Activated T-cell treated with anti-CD3 and anti-CD28 coated beads for 48 hours (primary cell): Measurements from ENCODE around the gene EPHB1.
"Not testable (repeated sequence)": the region's sequence is repeated elsewhere in the genome, so short reads cannot be mapped to it uniquely, and the experiment has no call there.

Experiments used
- DNase-seq: peaks from one replicate; pipeline ENCODE4 v3.0.0-alpha.2; 2020; ENCODE audit warnings: low read depth

The EPHB1 gene

GRCh38 chr3:135084976-135085375 lies 289.9 kb downstream of the EPHB1 start:
- no peak for DNase-seq

- no peak for DNase-seq
Measured at GRCh38 chr3:135085652-135086436, 290.8 kb downstream of the EPHB1 start.

DNA sequence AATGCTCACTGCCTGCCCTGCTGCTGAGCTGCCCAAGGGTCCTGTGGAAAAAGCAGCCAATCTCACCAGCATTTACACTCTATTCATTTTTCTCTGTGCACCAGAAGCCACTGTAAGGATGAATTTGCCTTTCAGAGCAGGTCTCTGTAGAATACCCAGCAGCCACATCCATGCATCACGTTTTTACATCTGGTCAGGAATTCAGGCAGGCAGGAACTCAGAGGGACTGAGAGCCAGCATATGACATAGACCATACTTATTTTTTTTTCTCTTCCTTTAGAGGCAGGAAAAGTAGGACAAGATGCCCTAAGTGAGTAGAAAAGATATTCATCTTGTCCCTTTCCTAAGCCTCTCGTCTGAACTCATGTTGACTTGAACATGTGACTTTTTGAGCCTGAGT lies 292.7 kb downstream of the EPHB1 start:
- no peak for DNase-seq

DNA sequence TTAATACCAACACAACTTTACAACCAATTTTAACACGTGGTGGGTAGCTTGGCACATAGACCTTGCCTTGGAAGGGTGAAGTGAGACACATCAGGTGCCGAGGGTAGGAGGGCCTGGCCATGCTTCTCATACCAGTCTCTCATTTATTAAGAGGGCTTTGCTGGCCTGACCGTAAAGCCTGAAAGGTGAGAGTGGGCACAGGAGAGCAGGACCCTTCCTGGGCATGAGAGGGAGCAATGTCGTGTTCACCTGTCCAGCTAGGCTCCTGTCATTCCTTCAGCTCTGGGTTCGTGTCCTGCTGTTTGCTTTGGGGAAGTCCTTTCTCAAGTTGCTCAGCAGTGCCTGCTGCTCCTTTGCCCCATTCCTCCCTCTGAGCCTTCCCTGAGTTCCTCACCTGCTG lies 294.4 kb downstream of the EPHB1 start:
- DNase-seq, result no peak

DNA sequence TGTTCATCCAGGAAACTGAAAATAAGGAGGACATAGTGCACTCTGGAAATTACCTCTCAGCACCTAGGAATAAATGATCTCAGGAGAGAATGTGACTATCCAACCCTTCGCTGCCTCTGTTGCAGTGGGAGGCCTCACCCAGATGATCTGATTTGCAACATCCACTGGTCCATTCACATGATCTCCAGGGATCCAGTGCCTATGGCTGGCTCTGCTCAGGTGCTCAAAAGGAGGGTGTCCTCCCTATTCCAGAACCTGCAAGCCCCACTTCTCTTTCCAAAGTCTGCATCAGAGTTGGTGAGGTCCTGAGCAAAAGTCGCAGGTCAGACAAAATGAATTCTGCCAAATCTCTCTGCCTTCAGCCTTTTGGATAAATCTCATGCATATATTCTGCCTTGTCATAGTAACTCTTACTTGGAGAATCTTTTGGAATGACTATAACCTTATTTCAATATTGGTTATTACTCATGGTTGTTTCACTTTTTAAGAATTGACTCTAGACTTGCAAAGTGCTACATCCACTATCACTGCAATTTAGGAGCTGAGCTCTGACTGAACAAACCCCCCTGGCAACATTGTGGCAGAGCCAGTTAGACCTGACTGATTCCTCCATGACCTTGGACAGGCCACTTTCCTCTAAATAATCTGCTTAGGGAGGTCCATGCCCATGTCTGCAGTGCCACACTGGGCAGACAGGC lies 295.1 kb downstream of the EPHB1 start:
- DNase-seq, result no peak

- no peak for DNase-seq
Measured at GRCh38 chr3:135091946-135092345, 296.9 kb downstream of the EPHB1 start.

GRCh38 chr3:135093121-135093520 lies 298.1 kb downstream of the EPHB1 start:
- DNase-seq, result no peak

DNA sequence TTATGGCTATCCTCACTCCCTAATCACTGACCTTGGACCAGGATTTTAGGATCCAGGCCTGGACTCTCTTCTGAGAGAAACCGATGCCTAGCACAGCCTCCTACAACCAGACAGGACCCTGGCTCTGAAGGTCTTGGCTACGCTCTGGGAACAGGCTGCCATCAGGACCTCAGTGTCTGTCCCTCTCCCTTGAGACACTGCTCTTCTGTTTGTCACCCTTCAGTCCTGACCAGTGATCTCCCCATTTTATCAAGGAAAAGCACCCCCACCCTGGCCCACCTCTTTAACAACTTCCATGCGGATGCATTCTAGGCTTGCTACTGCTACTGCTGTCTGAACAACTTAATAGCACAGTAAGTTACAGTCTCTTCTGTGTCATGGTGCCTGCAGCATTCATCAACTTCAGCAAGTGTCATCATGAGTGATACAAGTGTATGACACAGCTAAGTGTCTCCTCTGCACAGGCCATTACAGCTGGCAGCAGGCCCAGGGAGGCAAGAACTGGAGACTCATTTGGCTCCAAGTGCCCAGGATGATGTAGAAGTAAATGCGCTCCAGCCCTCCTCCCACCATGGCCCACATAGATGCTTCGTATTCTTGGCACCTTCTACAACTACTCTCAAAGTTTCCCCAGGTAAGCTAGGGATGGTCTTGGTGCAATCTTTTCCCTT lies 302.4 kb downstream of the EPHB1 start:
- no peak for DNase-seq

DNA sequence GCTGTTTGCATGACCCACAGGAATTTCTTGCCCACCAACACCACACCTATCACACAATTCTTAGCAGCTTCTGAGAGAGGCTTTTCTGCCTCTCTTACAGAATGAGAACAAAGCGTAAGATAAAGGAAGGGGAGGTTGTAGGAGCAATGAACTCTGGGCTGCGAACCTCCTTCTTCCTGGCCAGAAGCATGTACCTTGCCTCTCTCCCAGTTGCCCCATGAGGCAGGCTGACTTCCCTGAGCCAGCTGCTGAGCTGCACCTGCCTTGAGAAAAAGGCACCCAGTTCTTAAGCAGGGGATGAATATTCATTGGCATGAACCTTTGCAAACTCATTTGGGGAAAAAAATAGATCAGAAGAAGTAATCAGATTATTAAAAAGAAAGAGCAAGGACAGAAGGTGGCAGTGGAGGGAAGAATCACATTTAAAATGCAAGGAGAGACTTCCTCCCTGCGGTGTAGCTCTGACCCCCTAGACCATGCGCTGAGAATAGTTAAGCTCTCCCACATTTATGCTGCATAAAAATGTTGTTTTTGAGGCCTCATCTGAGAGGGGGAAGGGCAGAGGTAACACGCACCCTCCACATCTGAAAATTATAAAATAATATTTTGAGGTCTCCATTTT lies 304.8 kb downstream of the EPHB1 start:
- DNase-seq, result no peak

GRCh38 chr3:135100366-135100765 lies 305.3 kb downstream of the EPHB1 start:
- DNase-seq, result no peak

- no peak for DNase-seq
Measured at GRCh38 chr3:135103917-135104316, 308.9 kb downstream of the EPHB1 start.

- no peak for DNase-seq
Measured at GRCh38 chr3:135106445-135106844, 311.4 kb downstream of the EPHB1 start.

GRCh38 chr3:135107043-135107442 lies 312.0 kb downstream of the EPHB1 start:
- no peak for DNase-seq

DNA sequence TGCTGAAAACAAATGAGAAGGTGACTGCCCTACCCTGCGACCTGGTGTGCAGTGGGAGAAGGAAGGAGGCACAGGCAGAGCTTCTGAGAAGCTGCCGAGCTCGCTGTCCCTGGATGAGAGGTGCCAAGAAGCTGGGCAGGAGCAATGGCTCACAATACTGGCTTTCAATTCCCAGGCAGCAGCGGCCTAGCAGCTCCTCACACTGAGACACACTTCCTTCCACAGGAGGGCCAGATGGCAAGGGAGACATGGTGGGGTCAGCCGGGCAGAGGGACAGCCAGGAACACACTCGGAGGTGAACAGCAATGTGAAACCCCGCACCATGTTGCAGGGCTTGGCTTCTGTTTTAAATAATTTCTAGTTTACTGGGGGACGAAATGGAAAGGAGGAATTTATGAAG lies 314.6 kb downstream of the EPHB1 start:
- no peak for DNase-seq

- not testable (repeated sequence) for DNase-seq
Measured at GRCh38 chr3:135114551-135114950, 319.5 kb downstream of the EPHB1 start.

DNA sequence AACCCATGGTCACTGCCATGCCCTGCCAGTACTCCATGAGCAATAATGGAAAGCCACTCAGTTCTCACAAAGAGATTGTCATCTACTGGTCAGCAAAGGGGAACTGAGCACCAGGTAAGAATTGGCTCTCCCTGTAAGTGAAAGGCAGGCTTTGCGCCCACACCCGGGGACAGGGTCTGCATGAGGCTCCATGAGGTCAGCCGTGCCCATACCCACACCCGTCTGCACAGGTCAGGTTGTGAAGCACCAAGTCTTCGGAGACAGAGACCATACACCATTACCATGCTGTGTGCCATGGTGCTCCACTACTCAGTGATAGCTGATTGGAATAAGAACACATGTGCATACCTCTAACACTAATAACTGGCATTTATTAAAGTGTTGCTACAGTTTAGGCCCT lies 322.9 kb downstream of the EPHB1 start:
- DNase-seq, result no peak

DNA sequence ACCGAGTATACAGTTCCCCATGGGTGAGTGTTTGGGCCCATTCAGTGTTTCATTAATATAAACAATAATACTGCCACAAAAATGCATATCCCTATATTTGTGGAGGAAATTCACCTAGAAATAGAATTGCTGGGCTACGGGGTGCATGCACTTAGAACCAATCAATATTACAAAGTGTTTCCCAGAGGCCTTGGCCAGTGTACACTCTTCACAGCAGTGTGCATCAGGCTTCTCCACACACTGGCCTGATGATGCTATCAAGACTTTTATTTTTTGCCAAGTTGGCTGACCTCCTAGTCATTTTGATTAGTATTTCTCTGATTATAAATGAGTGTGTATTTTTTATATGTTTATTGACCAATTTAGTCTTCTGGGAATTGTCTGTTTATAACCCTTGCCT lies 323.7 kb downstream of the EPHB1 start:
- DNase-seq, result no peak

- no peak for DNase-seq
Measured at GRCh38 chr3:135125171-135125801, 330.2 kb downstream of the EPHB1 start.

DNA sequence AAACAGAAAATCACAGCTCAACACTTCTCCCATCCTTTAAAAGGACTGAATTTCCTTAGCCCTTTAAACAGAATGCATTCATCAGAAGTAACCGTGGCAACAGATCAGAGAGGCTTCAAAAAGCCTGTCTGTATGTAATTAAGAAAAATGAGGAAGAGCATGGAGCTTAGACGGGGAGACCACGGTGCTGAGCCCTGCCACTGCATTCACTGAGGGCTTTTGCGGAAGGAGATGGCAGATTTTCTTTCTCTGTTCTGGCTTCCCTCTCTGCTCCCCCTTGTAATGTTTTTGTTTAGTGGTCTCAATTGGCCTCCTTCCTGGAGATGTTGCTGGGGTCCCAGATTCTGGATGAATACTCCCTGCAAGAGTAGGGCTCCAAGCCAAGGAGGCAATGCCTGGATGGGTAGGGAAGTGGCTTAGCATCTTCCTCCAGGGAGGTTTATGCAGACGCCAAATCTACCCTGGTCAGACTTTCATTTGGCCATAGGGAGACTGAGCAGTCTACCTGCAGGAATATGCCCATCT lies 332.9 kb downstream of the EPHB1 start:
- DNase-seq, result no peak

DNA sequence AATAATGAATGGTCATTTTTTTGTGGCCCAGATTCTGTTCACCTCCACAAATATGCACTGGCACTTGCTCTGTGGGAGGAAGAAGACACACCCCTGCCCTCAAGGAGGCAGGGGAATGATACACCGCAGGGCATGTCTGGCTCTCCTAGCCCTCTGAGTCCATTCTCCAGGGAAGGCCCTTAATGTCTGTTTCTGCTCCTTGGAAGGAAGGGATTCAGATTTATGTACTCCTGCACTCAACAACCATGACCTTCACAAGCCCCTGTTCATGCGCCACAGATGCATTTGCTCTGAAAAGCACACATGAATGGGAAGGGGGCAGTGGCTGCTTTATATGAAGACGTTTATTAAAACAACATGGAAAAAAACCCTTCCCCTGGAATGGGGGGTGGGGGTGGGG lies 333.8 kb downstream of the EPHB1 start:
- no peak for DNase-seq

DNA sequence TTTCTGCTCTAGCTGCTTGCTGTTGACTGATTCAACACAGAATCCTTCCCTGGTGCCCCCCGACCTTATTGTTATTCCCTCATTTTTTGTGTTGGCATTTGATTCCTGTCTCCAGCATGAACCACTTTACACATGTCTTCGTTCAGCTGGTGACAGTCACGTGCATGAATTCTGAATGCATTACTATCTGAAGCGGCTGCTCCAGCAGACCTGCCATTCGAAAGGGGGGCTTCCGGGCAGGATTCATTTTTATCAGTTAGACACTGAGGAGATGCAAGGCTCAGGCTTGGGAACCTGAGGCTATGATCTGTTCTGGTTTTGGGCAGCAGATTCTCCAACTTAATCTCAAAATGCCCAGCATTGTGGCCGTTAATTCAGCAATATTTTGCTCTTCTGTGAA lies 336.2 kb downstream of the EPHB1 start:
- DNase-seq, result no peak
